WTC11 (cell line): Measurements from ENCODE around the gene FBXO36. TPM values are rescaled to one million over a fixed set of nuclear protein-coding genes. Genes with fewer than 3 reads are reported as not detected.

Experiments used
- ATAC-seq: fragments of 200-7000 bp; cut with Tn5 transposase; 2 replicates; pipeline ENCODE4 v1.10.0; 2021; ENCODE audit warnings: mild to moderate bottlenecking, moderate library complexity
- Bru-seq: library from RNA; stranded (reverse); fragments of 400-500 nt; gene quantifications from one replicate; lab custom pipeline; 2021; lab: Mats Ljungman, UMichigan
- CTCF ChIA-PET: fragments of 300-600 bp; sonication (Branson Sonifier 250); formaldehyde crosslinking; loops from one replicate; lab custom pipeline; 2021; ENCODE audit warnings: antibody characterized with exemption; lab: Charles Lee
- POLR2A ChIA-PET: fragments of 350-600 bp; sonication (Branson Sonifier 250); formaldehyde crosslinking; loops from one replicate; lab custom pipeline; 2021; ENCODE audit warnings: antibody characterized with exemption; lab: Charles Lee
- DNase-seq: peaks from one replicate; pipeline ENCODE4 v3.0.0; 2021; ENCODE audit warnings: low spot score
- H3K27ac Mint-ChIP-seq: 2 replicates; pipeline ENCODE4 v1.8.0; 2021; ENCODE audit warnings: mixed read lengths
- H3K27me3 Mint-ChIP-seq: 2 replicates; pipeline ENCODE4 v1.8.0; 2021; ENCODE audit warnings: low read depth, mild to moderate bottlenecking, moderate library complexity, mixed read lengths
- H3K36me3 Mint-ChIP-seq: 2 replicates; pipeline ENCODE4 v1.8.0; 2021; ENCODE audit warnings: mixed read lengths
- H3K4me1 Mint-ChIP-seq: 2 replicates; pipeline ENCODE4 v1.8.0; 2022; ENCODE audit warnings: mixed read lengths
- H3K4me3 Mint-ChIP-seq: 2 replicates; pipeline ENCODE4 v1.8.0; 2021; ENCODE audit warnings: mild to moderate bottlenecking, moderate library complexity, mixed read lengths
- H3K9me3 Mint-ChIP-seq: 2 replicates; pipeline ENCODE4 v1.8.0; 2021; ENCODE audit warnings: mixed read lengths
- AFF4 ChIP-seq: sonication (generic); formaldehyde crosslinking; IDR thresholded peaks from 2 replicates; pipeline ENCODE4 v1.8.1; 2023; ENCODE audit warnings: mild to moderate bottlenecking, missing genetic modification reagents, borderline replicate concordance
- CTCF ChIP-seq: fragments of 200-600 bp; IDR thresholded peaks from 2 replicates; pipeline ENCODE4 v1.8.0; 2022; ENCODE audit warnings: antibody characterized with exemption
- E2F1 ChIP-seq: sonication (generic); formaldehyde crosslinking; IDR thresholded peaks from 2 replicates; pipeline ENCODE4 v1.8.0; 2022; ENCODE audit warnings: mild to moderate bottlenecking, missing genetic modification reagents
- E2F5 ChIP-seq: sonication (generic); formaldehyde crosslinking; IDR thresholded peaks from 2 replicates; pipeline ENCODE4 v1.8.1; 2022; ENCODE audit warnings: mild to moderate bottlenecking, moderate library complexity, missing genetic modification reagents
- ESRRA ChIP-seq: sonication (generic); formaldehyde crosslinking; IDR thresholded peaks from 2 replicates; pipeline ENCODE4 v1.8.1; 2022; ENCODE audit warnings: mild to moderate bottlenecking, missing genetic modification reagents, borderline replicate concordance
- FOXP1 ChIP-seq: sonication (generic); formaldehyde crosslinking; IDR thresholded peaks from 2 replicates; pipeline ENCODE4 v1.8.0; 2022; ENCODE audit warnings: missing genetic modification reagents, mild to moderate bottlenecking, moderate library complexity, borderline replicate concordance
- GABPB1 ChIP-seq: sonication (generic); formaldehyde crosslinking; IDR thresholded peaks from 2 replicates; pipeline ENCODE4 v1.8.1; 2023; ENCODE audit warnings: mild to moderate bottlenecking, missing genetic modification reagents
- MAX ChIP-seq: sonication (generic); formaldehyde crosslinking; IDR thresholded peaks from 2 replicates; pipeline ENCODE4 v1.8.0; 2022; ENCODE audit warnings: mild to moderate bottlenecking, missing genetic modification reagents
- NR1H2 ChIP-seq: sonication (generic); formaldehyde crosslinking; IDR thresholded peaks from 2 replicates; pipeline ENCODE4 v1.9.0; 2021; ENCODE audit warnings: mild to moderate bottlenecking, moderate library complexity, missing genetic modification reagents
- NR2C2 ChIP-seq: sonication (generic); formaldehyde crosslinking; IDR thresholded peaks from 2 replicates; pipeline ENCODE4 v1.8.0; 2022; ENCODE audit warnings: mild to moderate bottlenecking, missing genetic modification reagents
- PRDM15 ChIP-seq: sonication (generic); formaldehyde crosslinking; IDR thresholded peaks from 2 replicates; pipeline ENCODE4 v1.8.0; 2022; ENCODE audit warnings: missing genetic modification reagents
- TEAD4 ChIP-seq: sonication (generic); formaldehyde crosslinking; IDR thresholded peaks from 2 replicates; pipeline ENCODE4 v1.8.0; 2022; ENCODE audit warnings: mild to moderate bottlenecking, missing genetic modification reagents
- ZNF671 ChIP-seq: fragments of 250-450 bp; sonication (Bioruptor Pico); IDR thresholded peaks from 2 replicates; pipeline ENCODE4 v1.8.0; 2021; ENCODE audit warnings: mild to moderate bottlenecking
- long read RNA-seq, 3 experiments: library from RNA in 1 of 3; library from capped mRNA in 1 of 3; library from polyadenylated mRNA in 1 of 3; unstranded in 2 of 3; stranded (forward) in 1 of 3; transcript quantifications; one replicate each; pipeline ENCODE4 v2.0.0, GENCODE V29; 2021
- total RNA-seq: library from RNA; stranded (reverse); gene quantifications from 3 replicates; pipeline ENCODE4 v1.2.3, GENCODE V29; 2021

FBXO36 gene
- total RNA-seq (4.0 to 5.3 TPM (median 4.6 TPM) in 3 replicates), Bru-seq, nascent RNA (percentile 56 among the genes with signal in this experiment)
- long read RNA-seq, experiment 1, transcript FBXO36-201 (4 exons, 2,810 nt): major isoform, 41 of 54 reads
- long read RNA-seq, experiment 1, partial matches to known transcripts: 6 of 54 reads
- long read RNA-seq, experiment 1, other reads (novel, unspliced or antisense): 6 of 54 reads
- long read RNA-seq, experiment 2, partial matches to known transcripts: 2 of 7 reads
- long read RNA-seq, experiment 2, other reads (novel, unspliced or antisense): 5 of 7 reads
- long read RNA-seq, experiment 3, partial matches to known transcripts: 0 of 8 reads
- long read RNA-seq, experiment 3, other reads (novel, unspliced or antisense): 6 of 8 reads

GRCh38 chr2:229922449-229923386, at the start of gene FBXO36:
TSS of gene FBXO36 (plus strand) at chr2:229922503. CDS start at chr2:229922514, 11 bp downstream.
- TF ChIP-seq ESRRA (CRISPR knock-in tag): 0 out of 2 replicates have a peak, but pooled peaks have one; percentile 50
- no peak for TF ChIP-seq ZNF671 (CRISPR knock-in tag)
- TF ChIP-seq CTCF: no peak
- peak; percentile 78 for TF ChIP-seq PRDM15 (CRISPR knock-in tag)
- 0 out of 2 replicates have a peak, but pooled peaks have one; percentile 69 for TF ChIP-seq AFF4
- no peak for TF ChIP-seq TEAD4 (CRISPR knock-in tag)
- peak; percentile 54; the same call in 1 of the 2 replicates for TF ChIP-seq FOXP1
- TF ChIP-seq E2F5: 0 out of 2 replicates have a peak, but pooled peaks have one; percentile 45
- TF ChIP-seq E2F1 (CRISPR knock-in tag): 0 out of 2 replicates have a peak, but pooled peaks have one; percentile 41
- peak; percentile 68 for TF ChIP-seq MAX (CRISPR knock-in tag)
- 0 out of 2 replicates have a peak, but pooled peaks have one; percentile 39 for TF ChIP-seq NR1H2 (CRISPR knock-in tag)
- TF ChIP-seq NR2C2 (CRISPR knock-in tag): 0 out of 2 replicates have a peak, but pooled peaks have one; percentile 56
- TF ChIP-seq GABPB1: 0 out of 2 replicates have a peak, but pooled peaks have one; percentile 35
- DNase-seq (peak; percentile 88), ATAC-seq (peak; percentile 65)
- Mint-ChIP-seq H3K27me3 (no peaks in the 10 kb centered on the region), H3K27ac (peak within 1 kb of the TSS; percentile 96), H3K4me1 (peaks cover 11% of the 10 kb centered on the region), H3K4me3 (peak within 1 kb of the TSS; percentile 97), H3K36me3 (peaks cover 4% of the 10 kb centered on the region), H3K9me3 (no peaks in the 10 kb centered on the region)
- CTCF ChIA-PET: interaction anchor here (2.0 kb wide), 1 partner anchor 12 kb away, joined by 10 read pairs; no protein-coding TSS in a partner anchor
- POLR2A ChIA-PET: no interaction called here
